Fibroblast of pulmonary artery (primary cell): Measurements from ENCODE around the gene TMEM62.

ENCODE experiments used
- DNase-seq: peaks from one replicate; pipeline ENCODE4 v3.0.0-alpha.2; 2010; ENCODE audit warnings: low read depth
- H3K4me3 ChIP-seq: replicated peaks from 2 replicates; pipeline ENCODE4 v1.5.1; 2011; ENCODE audit warnings: low read depth, mild to moderate bottlenecking, control low read depth, low read length, moderate library complexity
- CTCF ChIP-seq: IDR thresholded peaks from 2 replicates; pipeline ENCODE4 v1.5.1; 2011; ENCODE audit warnings: mild to moderate bottlenecking, control low read depth, low read length, inconsistent platforms; ENCODE audit errors: missing control alignments

TMEM62 gene

GRCh38 chr15:43128980-43129335 lies 4.4 kb upstream of the TMEM62 start:
- no peak for DNase-seq
- H3K4me3 ChIP-seq, result no peak overlapping the region
- TF ChIP-seq CTCF, result no peak

- DNase-seq, result no peak
- no peak for TF ChIP-seq CTCF
- peak overlapping the region; percentile 73 for H3K4me3 ChIP-seq
These were observed 456 bp upstream of the TMEM62 start for GRCh38 chr15:43132830-43133429.

GRCh38 chr15:43134157-43134635 lies 810 bp downstream of the TMEM62 start:
- DNase-seq, result no peak
- TF ChIP-seq CTCF, result no peak
- peak overlapping the region; percentile 73 for H3K4me3 ChIP-seq

- no peak overlapping the region for H3K4me3 ChIP-seq
- TF ChIP-seq CTCF, result no peak
- no peak for DNase-seq
These were observed 2.0 kb downstream of the TMEM62 start for GRCh38 chr15:43135351-43135750.

- no peak for DNase-seq
- TF ChIP-seq CTCF, result no peak
- H3K4me3 ChIP-seq, result no peak overlapping the region
These were observed 10.0 kb downstream of the TMEM62 start for GRCh38 chr15:43143203-43143941.

- no peak overlapping the region for H3K4me3 ChIP-seq
- no peak for TF ChIP-seq CTCF
- no peak for DNase-seq
These were observed 11.1 kb downstream of the TMEM62 start for GRCh38 chr15:43144512-43144911.

GRCh38 chr15:43146184-43146583 lies 12.8 kb downstream of the TMEM62 start:
- TF ChIP-seq CTCF, result no peak
- H3K4me3 ChIP-seq, result no peak overlapping the region
- no peak for DNase-seq
